K562 (cell line): ENCODE results near the gene REG4. TPM values are rescaled to one million over a fixed set of nuclear protein-coding genes. Genes with fewer than 3 reads are reported as not detected.

Experiments used
- ATAC-seq: fragments of 200-7000 bp; cut with Tn5 transposase; 3 replicates; pipeline ENCODE4 v1.9.1; 2020; ENCODE audit warnings: moderate library complexity
- BruUV-seq: library from RNA; stranded (reverse); fragments of 400-500 nt; replicated peaks from 2 replicates; lab custom pipeline; 2021; lab: Mats Ljungman, UMichigan
- CTCF ChIA-PET: fragments of 300-600 bp; formaldehyde crosslinking; extraction: SDS; loops from one replicate; lab custom pipeline; 2021; ENCODE audit warnings: low intra/inter-chr PET ratio; lab: Yijun Ruan, JAX
- POLR2A ChIA-PET: fragments of 300-600, 350-650 bp; sonication (Branson Sonifier 250); formaldehyde crosslinking; extraction: SDS; loops from one replicate; lab custom pipeline; 2021; ENCODE audit warnings: antibody characterized with exemption, inconsistent platforms; lab: Yijun Ruan, JAX
- DNase-seq, 4 experiments: peaks; one replicate each; pipeline versions ENCODE4 v3.0.0 to v3.0.0-alpha.2; 2011 to 2018; ENCODE audit warnings: low spot score in 3 of 4, mixed read lengths in 3 of 4; ENCODE audit errors: extremely low read depth in 1 of 4
- FAIRE-seq: peaks from 2 replicates; lab custom pipeline; 2011; peaks lifted over from hg19 to GRCh38; lab: Jason Lieb, UNC
- H2AFZ ChIP-seq: 2 replicates; pipeline ENCODE4 v1.6.0; 2011; ENCODE audit warnings: low read depth, low read length, control low read depth, inconsistent platforms
- H3K27ac ChIP-seq: fragments of 200-600 bp; 3 replicates; pipeline ENCODE4 v1.8.0; 2011; ENCODE audit warnings: low read depth, mild to moderate bottlenecking, control low read depth, inconsistent platforms, low read length, moderate library complexity, mixed read lengths; ENCODE audit errors: extremely low read depth
- H3K27me3 ChIP-seq, 2 experiments: fragments of 300-600 bp in 1 of 2; 2 replicates in 1 of 2; 3 replicates in 1 of 2; pipeline versions ENCODE4 v1.6.0 to v1.8.0; 2011; ENCODE audit warnings: inconsistent platforms in 2 of 2, low read length in 2 of 2, mild to moderate bottlenecking in 1 of 2, mixed read lengths in 1 of 2, moderate library complexity in 1 of 2; ENCODE audit not compliant: control insufficient read depth in 2 of 2, insufficient read depth in 2 of 2
- H3K36me3 ChIP-seq: fragments of 300-600 bp; 3 replicates; pipeline ENCODE4 v1.8.0; 2011; ENCODE audit warnings: mild to moderate bottlenecking, low read length, inconsistent platforms; ENCODE audit not compliant: control insufficient read depth, insufficient read depth
- H3K4me1 ChIP-seq, 2 experiments: fragments of 200-600 bp in 1 of 2; replicated peaks in 1 of 2; 2 replicates in 1 of 2; 3 replicates in 1 of 2; pipeline versions ENCODE4 v1.5.1 to v1.8.0; 2011; ENCODE audit warnings: inconsistent platforms in 2 of 2, low read length in 2 of 2, mild to moderate bottlenecking in 1 of 2, mixed read lengths in 1 of 2, moderate library complexity in 1 of 2; ENCODE audit not compliant: control insufficient read depth in 2 of 2, insufficient read depth in 2 of 2
- H3K4me2 ChIP-seq: 2 replicates; pipeline ENCODE4 v1.6.1; 2011; ENCODE audit warnings: low read length, control low read depth, inconsistent platforms, mixed read lengths; ENCODE audit not compliant: insufficient read depth
- H3K4me3 ChIP-seq: fragments of 200-600 bp; sonication (generic), shearing (Covaris generic); 2 replicates; pipeline ENCODE4 v1.5.1; 2016; ENCODE audit warnings: control low read depth, inconsistent platforms
- H3K79me2 ChIP-seq: fragments of 200-600 bp; 3 replicates; pipeline ENCODE4 v1.8.0; 2011; ENCODE audit warnings: low read length, inconsistent platforms; ENCODE audit not compliant: control insufficient read depth, insufficient read depth
- H3K9ac ChIP-seq, 2 experiments: 2 replicates each; pipeline versions ENCODE4 v1.6.0 to v1.6.1; 2011; ENCODE audit warnings: low read depth in 2 of 2, low read length in 2 of 2, control low read depth in 1 of 2, inconsistent platforms in 1 of 2, mild to moderate bottlenecking in 1 of 2, mixed read lengths in 1 of 2; ENCODE audit not compliant: insufficient read depth in 1 of 2
- H3K9me1 ChIP-seq: one replicate; pipeline ENCODE4 v1.6.0; 2011; ENCODE audit warnings: inconsistent platforms, mild to moderate bottlenecking, low read length, moderate library complexity; ENCODE audit not compliant: control insufficient read depth, insufficient read depth
- H3K9me3 ChIP-seq: replicated peaks from 2 replicates; pipeline ENCODE4 v1.5.1; 2011; ENCODE audit warnings: low read depth, low read length, inconsistent platforms; ENCODE audit not compliant: control insufficient read depth, insufficient read depth
- H4K20me1 ChIP-seq: replicated peaks from 2 replicates; pipeline ENCODE4 v1.6.1; 2011; ENCODE audit warnings: low read length, inconsistent platforms, mixed read lengths; ENCODE audit not compliant: control insufficient read depth, insufficient read depth
- CBX1 ChIP-seq: sonication (generic); IDR thresholded peaks from 2 replicates; pipeline ENCODE4 v1.6.1; 2016; ENCODE audit warnings: antibody characterized with exemption, low read depth, mild to moderate bottlenecking
- CEBPG ChIP-seq, 3 experiments: fragments of 200-800 bp in 1 of 3; sonication (Bioruptor generic) in 1 of 3; sonication (generic) in 1 of 3; formaldehyde crosslinking in 1 of 3; IDR thresholded peaks in 2 of 3; conservative IDR thresholded peaks in 1 of 3; 2 replicates each; pipeline versions ENCODE4 v1.6.1 to v1.8.0; 2016 to 2022; ENCODE audit warnings: missing compliant biosample characterization in 2 of 3, missing genetic modification characterization in 2 of 3, mild to moderate bottlenecking in 1 of 3, missing genetic modification reagents in 1 of 3
- CTCFL ChIP-seq: IDR thresholded peaks from 2 replicates; pipeline ENCODE4 v1.6.1; 2011; ENCODE audit warnings: borderline replicate concordance, low read depth, mild to moderate bottlenecking, moderate library complexity, low read length; ENCODE audit not compliant: insufficient read depth, poor library complexity, severe bottlenecking
- HDGF ChIP-seq: fragments of 450-650 bp; IDR thresholded peaks from 2 replicates; pipeline ENCODE4 v1.6.1; 2016
- LCOR ChIP-seq: sonication (generic); formaldehyde crosslinking; IDR thresholded peaks from 2 replicates; pipeline ENCODE4 v1.8.0; 2022; ENCODE audit warnings: mild to moderate bottlenecking, missing genetic modification reagents
- SNIP1 ChIP-seq: fragments of 450-650 bp; IDR thresholded peaks from 2 replicates; pipeline ENCODE4 v1.7.1; 2017; ENCODE audit warnings: low read depth, mild to moderate bottlenecking
- SREBF2 ChIP-seq: sonication (generic); formaldehyde crosslinking; IDR thresholded peaks from 2 replicates; pipeline ENCODE4 v1.4.0; 2020; ENCODE audit warnings: mild to moderate bottlenecking, missing genetic modification reagents
- TCFL5 ChIP-seq: fragments of 250-450 bp; sonication (Bioruptor Pico); conservative IDR thresholded peaks from 2 replicates; pipeline ENCODE4 v1.6.1; 2021; ENCODE audit warnings: mild to moderate bottlenecking, moderate library complexity, matching md5 sums
- TEAD1 ChIP-seq, 2 experiments: fragments of 450-650 bp in 1 of 2; sonication (generic) in 1 of 2; formaldehyde crosslinking; IDR thresholded peaks; 2 replicates each; pipeline versions ENCODE4 v1.4.0 to v1.8.0; 2020 to 2022; ENCODE audit warnings: mild to moderate bottlenecking in 2 of 2, missing genetic modification reagents in 1 of 2
- ZC3H4 ChIP-seq: sonication (generic); formaldehyde crosslinking; IDR thresholded peaks from 2 replicates; pipeline ENCODE4 v1.9.0; 2021; ENCODE audit warnings: missing genetic modification reagents, borderline replicate concordance
- ZFP30 ChIP-seq: fragments of 250-450 bp; sonication (Bioruptor Pico); IDR thresholded peaks from 2 replicates; pipeline ENCODE4 v1.8.0; 2022; ENCODE audit warnings: moderate library complexity, mild to moderate bottlenecking, inconsistent platforms, borderline replicate concordance
- ZKSCAN8 ChIP-seq: fragments of 200-800 bp; sonication (Bioruptor generic); IDR thresholded peaks from 2 replicates; pipeline ENCODE4 v1.6.1; 2016; ENCODE audit warnings: missing genetic modification characterization, missing compliant biosample characterization
- ZNF212 ChIP-seq: fragments of 450-650 bp; formaldehyde crosslinking; IDR thresholded peaks from 2 replicates; pipeline ENCODE4 v1.4.0; 2020; ENCODE audit warnings: mild to moderate bottlenecking
- ZNF274 ChIP-seq: IDR thresholded peaks from 2 replicates; pipeline ENCODE4 v1.6.1; 2011; ENCODE audit warnings: low read depth, mild to moderate bottlenecking, low read length, moderate library complexity, borderline replicate concordance
- WGBS: fragments of 100-300 bp; shearing (Covaris generic); methylation state at CpG from one replicate; pipeline ENCODE4 v1.1.6; 2016; ENCODE audit warnings: low coverage, mixed read lengths; ENCODE audit not compliant: insufficient coverage; ENCODE audit errors: missing lambda C conversion rate; 5-methylcytosine and 5-hydroxymethylcytosine counted together
- in situ Hi-C: fragments of 300-500 bp; cut with MboI; formaldehyde crosslinking; loops from 4 replicates; pipeline ENCODE4 v1.15.0; 2018; ENCODE audit warnings: inconsistent platforms, mixed read lengths
- intact Hi-C: fragments of 100-400 bp; cut with micrococcal nuclease; formaldehyde crosslinking; loops from 2 replicates; pipeline ENCODE4 v1.14.2; 2022
- polyA plus RNA-seq, 8 experiments: library from polyadenylated mRNA; depleted of rRNA in 4 of 8; stranded (reverse) in 5 of 8; unstranded in 3 of 8; fragments of >200 nt; fragmentation: Nextera tagmentation in 2 of 8; fragmentation: Illumina TruSeq in 1 of 8; extraction: Ambion mirVana in 2 of 8; extraction: Trizol in 1 of 8; gene quantifications; 2 replicates each; pipeline versions ENCODE4 v1.2.1 to v1.2.3, GENCODE V29; 2011 to 2014; ENCODE audit warnings: inconsistent platforms in 1 of 8, missing spikeins in 1 of 8
- total RNA-seq, 7 experiments: library from RNA; depleted of rRNA in 6 of 7; stranded (reverse); fragments of >200 nt in 6 of 7; fragmentation: Illumina TruSeq in 2 of 7; extraction: Trizol in 2 of 7; gene quantifications; 2 replicates each; pipeline versions ENCODE4 v1.2.1 to v1.2.3, GENCODE V29; 2011 to 2021; ENCODE audit warnings: low replicate concordance in 1 of 7

REG4 gene
- total and polyA plus RNA-seq, 9 of the 15 experiments (the other 6 are each of a cell fraction or from before 2014, with no cell fraction given): not detected

- TF ChIP-seq SNIP1: no peak
- no peak for TF ChIP-seq ZNF212 (CRISPR knock-in tag)
- no peak for TF ChIP-seq ZC3H4 (CRISPR knock-in tag)
- no peak for TF ChIP-seq CBX1
- no peak for TF ChIP-seq ZNF274
- no peak for TF ChIP-seq CEBPG (CRISPR knock-in tag; IDR thresholded peaks at IDR 0.05)
- TF ChIP-seq CEBPG (tag; conservative IDR thresholded peaks at IDR 0.05 in 1 of 2, IDR thresholded peaks at IDR 0.05 in 1 of 2): no peak
- no peak for TF ChIP-seq ZFP30 (CRISPR knock-in tag)
These were observed 48.3 kb downstream of the REG4 start (continued) for GRCh38 chr1:119762953-119763352.

- BruUV-seq: no TSS peak
- H3K4me3 ChIP-seq: no peak overlapping the region
- ChIA-PET CTCF (no interaction called here), POLR2A (no interaction called here)
- H4K20me1 ChIP-seq: no peaks in the 10 kb centered on the region
- no peak overlapping the region for H3K27ac ChIP-seq
- no peak overlapping the region for H3K9ac ChIP-seq
- FAIRE-seq (no peak), DNase-seq (no peak), ATAC-seq (no peak)
- 0% methylated on average over 1 of the region's 1 CpG for WGBS
- in situ Hi-C loops (no loop called here), intact Hi-C loops (no loop called here)
- TF ChIP-seq TEAD1 (CRISPR knock-in tag; IDR thresholded peaks at IDR 0.05): no peak
- TF ChIP-seq TCFL5 (CRISPR knock-in tag): no peak
- TF ChIP-seq CTCFL: no peak
- TF ChIP-seq HDGF: no peak
- TF ChIP-seq ZKSCAN8 (CRISPR knock-in tag): no peak
- no peak for TF ChIP-seq SREBF2 (CRISPR knock-in tag)
- TF ChIP-seq LCOR: no peak
- H3K36me3 ChIP-seq: no peaks in the 10 kb centered on the region
- H3K4me2 ChIP-seq: no peak overlapping the region
- H2AFZ ChIP-seq: no peak overlapping the region
- H3K79me2 ChIP-seq: no peaks in the 10 kb centered on the region
- no peaks in the 10 kb centered on the region for H3K4me1 ChIP-seq
- peaks cover 10 to 18% of the 10 kb centered on the region in 2 experiments; a peak in 4 of 5 replicates for H3K27me3 ChIP-seq
- H3K9me1 ChIP-seq: no peaks in the 10 kb centered on the region
- H3K9me3 ChIP-seq: no peaks in the 10 kb centered on the region
These were observed 48.9 kb downstream of the REG4 start for GRCh38 chr1:119762409-119762808.
